NCI-H2081 (cell line): ENCODE data around the gene MAPRE2.
"Not testable (repeated sequence)": the region's sequence is repeated elsewhere in the genome, so short reads cannot be mapped to it uniquely, and the experiment has no call there.

Experiments
- DNase-seq, 2 experiments: peaks; one replicate each; lab custom pipeline; 2025; lab: John Stamatoyannopoulos, UW

MAPRE2 gene

DNA sequence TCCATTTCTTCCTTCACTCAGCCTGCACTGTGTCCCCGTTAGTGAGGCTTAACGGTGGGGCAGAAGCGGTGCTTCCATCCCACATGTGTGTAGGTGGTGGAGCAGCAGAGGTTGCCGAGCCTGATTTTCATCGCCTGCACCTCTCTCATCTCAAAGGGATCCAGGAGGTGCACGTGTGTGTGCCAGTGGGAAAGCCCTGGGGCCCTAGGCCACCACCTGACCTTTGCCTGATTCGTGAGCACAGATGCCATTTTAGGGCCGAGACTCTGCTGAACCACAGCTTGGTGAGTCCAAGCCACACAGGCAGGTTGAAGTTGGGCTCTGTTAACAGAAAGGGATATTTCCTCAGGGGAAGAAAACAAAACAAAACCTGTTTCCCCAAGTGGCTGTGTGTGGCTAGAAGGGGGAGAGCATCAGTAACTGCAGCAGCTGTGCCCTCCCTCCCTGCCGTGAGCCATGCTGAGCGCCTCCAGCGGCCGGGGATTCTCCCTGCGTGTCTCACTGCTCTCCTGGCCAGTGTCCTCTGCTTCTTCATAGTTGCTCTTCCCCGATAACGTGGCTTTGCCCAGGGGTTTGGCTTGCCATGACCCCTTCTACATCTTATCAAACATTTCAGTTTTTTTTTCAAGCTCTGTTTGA, 81.5 kb downstream of the MAPRE2 start:
- peak; percentile 65 to 71 for DNase-seq

DNA sequence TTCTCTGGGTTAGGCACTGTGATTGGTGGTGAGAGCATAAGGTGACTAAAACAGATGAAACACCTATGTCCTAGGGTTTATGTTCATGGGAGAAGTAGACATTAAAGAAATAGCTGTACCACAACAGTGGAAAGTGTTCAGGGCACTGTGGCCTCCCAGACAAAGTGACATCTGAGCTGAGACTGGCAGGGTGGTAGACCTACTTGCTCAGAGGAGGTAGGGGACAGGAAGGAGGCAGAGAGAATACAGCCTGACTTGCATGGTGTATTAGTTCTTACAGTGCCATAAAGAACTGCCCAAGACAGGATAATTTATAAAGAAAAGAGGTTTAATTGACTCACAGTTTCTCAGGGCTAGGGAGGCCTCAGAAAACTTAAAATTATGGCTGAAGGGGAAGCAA, 82.6 kb downstream of the MAPRE2 start:
- DNase-seq: no peak

DNA sequence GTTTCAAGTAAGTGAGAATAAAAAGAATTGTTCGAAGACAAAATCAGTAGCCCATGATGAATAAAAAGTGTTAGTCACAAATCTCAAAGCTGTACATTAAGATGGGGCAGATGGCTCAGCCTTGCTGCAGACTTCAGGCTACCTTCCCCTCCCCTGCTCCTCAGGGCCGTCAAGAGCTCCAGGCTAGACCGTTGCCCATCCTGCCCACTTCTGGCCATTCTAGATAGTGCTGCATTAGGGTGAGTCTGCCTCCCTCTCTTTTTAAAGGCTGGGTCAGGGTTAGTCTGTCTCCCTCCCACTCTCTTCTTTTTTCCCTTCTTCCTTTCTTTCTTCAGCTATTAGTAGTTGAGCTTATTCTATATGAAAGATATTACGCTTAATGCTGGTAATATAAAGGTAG, 86.0 kb downstream of the MAPRE2 start:
- no peak for DNase-seq

DNA sequence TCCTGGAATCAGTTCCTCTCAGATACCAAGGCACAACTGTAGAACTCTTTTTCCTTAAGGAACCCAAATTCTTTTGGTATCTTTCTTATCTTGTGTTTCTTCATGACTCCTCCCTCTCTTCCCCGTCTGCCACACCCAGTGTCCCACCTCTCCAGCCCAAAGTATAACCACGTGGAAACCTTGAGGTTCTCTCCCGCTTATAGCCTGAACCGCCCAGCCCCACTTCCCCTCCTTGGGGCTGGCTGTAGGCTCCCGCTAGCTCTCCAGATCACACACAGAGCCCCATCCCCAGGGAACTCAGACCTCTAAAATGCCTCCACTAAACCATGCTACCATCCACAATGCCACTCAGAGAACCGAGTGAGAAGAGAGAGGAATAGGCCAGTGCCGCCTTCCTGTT, 87.5 kb downstream of the MAPRE2 start:
- DNase-seq: no peak

DNA sequence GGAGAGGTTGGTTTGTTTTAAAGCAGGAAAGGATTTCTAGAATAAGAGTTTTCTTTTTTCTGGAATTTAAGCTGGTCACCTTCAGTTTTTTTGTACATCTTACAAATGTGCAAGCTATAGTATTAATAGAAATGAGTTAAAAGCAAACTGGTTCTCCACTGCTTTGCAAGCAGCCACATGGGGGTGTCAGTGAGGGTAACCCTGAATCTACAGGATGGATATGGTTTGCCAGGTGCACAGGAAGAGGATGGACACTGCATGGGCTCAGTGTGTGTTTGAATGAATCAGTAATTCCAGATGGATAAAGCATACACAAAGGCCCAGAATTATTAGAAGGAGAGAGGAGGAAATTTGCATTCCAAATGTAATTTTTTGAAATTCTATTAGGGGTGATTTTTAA, 89.0 kb downstream of the MAPRE2 start:
- DNase-seq: peak in 1 of 2 experiments; percentile 33

DNA sequence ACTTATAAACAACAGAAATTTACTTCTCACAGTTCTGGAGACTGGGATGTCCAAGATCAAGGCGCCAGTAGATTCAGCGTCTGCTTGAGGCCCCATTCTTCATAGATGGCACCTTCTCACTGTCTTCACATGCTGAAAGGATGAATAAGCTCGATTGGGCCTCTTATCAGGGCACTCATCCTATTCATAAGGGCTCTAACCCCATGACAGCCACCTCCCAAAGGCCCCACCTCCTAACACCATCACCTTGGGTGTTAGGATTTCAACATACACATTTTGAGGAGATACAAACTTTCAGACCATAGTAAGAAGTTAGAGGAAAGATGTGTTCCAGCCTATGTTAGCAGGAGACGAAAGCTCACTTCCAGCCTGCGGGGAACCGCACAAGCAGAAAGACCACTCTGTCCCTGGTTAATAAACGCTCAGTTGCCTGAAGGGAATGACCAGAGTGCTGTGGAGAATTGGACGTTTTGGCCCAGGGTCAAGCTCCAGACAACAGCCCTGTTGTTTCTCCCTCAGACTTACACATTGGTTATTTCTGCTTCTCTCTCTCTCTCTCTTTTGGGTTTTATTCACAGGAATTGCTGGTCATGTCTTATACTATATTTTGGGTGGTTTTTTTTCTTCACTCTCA, 90.3 kb downstream of the MAPRE2 start:
- DNase-seq: no peak

DNA sequence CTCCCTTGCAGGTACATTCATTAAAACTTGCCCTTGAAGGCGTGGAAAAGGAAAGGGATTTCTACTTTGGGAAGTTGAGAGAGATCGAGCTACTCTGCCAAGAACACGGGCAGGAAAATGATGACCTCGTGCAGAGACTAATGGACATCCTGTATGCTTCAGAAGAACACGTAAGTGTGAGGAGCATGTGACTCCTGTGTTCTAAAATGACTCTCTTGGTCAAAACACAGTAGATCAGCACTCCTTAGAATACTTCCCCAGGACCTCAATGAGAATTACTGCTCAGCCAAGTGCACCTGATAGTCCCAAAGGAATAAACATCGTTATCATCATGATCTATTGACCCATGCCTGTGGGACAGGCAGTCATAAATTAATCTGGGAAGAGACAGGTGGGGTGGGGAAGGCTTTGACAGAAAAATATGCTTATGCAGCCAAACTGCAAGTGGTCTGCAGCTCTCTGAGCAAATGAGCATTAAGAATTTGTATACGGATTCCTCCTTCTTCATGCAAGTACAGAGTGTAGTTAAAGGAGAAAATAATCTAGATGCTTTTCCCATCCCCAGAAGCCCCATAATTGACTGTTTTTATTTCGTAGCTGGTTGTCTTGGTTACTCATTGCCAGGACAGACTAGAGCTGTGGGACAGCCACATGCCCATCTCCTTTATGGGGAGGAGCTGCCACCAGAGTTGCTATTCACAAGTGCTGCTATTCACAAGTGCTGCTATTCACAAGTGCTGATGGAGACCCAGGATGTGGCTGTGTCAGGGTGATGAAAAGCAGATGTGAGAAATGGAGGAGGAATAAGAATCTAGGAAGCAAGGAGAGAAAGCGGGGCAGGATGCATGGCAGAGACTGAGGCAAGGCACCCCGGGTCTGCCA, 91.0 kb downstream of the MAPRE2 start:
- DNase-seq: no peak

DNA sequence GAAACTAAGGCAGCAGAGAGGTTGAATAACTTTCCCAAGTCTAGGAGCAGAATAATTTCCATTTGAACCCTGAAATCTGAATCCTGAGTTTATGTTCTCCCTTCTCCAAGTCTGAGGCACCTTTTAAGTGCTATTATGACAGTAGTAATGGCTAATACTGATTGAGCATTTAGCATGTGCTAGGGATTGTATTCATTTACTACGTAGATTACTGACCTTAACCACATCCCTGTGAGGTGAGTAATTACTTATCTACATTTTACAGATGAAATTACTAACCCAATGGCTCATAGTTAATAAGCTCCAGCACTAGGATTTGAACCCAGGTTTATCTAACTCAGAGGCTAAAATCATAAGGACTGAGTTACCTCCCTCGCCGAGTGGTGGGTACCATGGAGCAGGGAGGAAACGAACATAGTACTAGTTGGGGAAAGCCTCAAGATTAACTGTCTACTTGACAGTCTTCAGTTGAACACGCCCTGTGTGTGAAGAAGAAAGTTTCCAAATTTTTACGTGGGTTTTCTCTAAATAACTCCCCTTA, 93.0 kb downstream of the MAPRE2 start:
- DNase-seq: no peak

DNA sequence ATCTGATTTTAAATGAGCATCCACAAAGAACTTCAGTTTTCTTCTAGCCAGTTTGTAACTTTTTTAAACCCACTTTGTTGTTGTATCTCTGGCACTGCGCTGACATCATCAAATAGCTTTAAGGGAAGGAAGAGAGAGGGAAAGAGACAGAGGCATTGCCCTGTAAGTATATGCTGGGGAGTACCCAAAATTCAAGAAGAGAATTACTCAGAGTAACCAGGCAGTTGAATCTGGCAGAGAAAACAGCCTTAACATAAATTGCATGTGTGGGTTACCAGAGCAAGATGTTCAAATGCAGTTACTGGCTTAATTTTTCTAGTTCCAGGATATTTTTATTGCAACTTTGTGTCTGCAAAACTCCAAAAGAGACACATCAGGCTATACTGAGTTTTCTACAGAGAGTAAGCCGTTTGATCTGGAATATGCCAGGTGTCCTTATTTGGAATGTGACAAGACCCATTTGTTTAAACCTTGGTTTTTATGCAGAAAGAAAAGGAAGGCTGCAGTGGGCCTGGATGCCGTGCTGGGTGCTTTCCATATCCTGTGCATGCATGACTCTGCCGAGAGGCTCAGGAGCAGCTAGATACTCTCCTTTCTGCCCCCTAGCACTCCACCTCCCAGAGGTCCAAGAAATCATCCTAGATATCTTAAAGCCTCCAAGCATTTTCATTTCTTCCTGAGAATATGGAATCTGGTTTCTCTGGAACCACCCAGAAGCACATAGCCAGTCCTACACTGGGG, 93.7 kb downstream of the MAPRE2 start:
- DNase-seq: no peak

DNA sequence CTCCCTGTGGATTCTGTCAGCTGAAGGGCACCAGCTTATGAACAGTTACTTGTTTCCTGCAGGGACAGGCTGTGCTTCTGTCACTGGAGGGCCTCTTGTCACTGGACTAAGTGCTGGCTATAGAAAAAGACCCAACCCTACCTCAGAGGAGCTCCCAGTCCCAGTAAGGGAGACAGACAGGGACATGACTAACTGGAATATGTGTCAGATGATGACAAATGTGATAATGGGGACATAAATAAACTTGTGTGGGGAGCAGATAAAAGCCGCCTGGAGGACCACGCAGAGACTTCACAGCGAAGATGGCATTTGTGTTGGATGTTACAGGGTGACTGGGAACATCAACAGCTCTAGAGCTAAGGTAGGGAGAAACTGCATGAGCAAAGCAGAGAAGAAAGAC, 95.0 kb downstream of the MAPRE2 start:
- no peak for DNase-seq

DNA sequence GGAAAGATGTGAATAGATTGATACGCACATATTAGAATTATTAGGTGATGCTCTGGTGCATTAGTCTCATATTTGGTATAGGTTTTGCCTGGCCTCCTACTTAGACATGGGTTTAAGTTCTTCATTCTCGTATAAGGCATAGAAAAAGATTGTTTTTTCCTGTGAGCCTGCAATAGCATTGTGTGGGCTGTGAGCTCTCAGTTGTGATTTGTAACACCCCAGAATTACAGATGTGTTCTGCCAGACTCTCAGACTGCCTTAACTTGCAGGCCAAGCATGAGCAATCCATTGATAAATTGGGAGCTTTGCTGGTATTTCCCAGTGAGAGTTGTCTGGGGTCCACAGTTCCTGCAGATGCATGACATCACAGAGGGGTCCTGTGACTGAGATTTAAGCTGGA, 95.7 kb downstream of the MAPRE2 start:
- DNase-seq: no peak

DNA sequence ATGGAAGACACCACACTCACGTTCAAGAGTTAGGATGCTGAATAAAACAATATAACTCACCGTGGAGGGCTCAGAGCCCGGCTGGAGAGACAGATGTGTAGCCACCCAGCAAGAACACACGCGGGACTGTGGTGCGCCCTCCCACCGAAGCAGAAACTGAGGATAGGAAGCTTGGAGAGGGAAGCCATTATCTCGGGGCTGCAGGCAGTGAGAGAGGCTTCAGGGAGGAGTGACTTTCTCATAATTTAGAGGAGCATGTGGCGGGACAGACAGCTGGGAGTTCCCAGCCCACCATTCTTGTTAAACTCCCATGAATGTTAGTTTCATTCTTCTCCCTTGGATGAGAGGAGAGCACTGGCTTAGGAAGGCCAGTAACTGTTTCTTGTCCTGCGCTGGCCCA, 96.4 kb downstream of the MAPRE2 start:
- no peak for DNase-seq

DNA sequence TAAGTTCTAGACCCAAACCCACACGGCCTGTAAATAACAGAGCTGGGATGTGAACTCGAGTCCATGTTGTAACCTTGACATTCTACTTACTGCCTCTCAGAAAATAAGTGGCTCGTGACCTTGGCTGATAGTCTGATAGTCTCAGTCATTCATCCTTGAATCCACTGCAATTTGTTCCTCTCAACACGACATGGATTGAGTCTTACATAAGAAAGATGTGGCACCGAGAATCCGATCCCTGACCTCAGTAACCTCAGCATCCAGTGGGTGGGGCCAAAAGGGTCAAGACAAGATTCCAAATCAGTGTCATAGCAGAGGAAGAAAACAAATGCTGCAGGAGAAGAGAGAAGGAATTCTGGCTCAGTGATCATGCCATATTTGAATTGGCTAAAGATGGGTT, 97.6 kb downstream of the MAPRE2 start:
- no peak for DNase-seq

DNA sequence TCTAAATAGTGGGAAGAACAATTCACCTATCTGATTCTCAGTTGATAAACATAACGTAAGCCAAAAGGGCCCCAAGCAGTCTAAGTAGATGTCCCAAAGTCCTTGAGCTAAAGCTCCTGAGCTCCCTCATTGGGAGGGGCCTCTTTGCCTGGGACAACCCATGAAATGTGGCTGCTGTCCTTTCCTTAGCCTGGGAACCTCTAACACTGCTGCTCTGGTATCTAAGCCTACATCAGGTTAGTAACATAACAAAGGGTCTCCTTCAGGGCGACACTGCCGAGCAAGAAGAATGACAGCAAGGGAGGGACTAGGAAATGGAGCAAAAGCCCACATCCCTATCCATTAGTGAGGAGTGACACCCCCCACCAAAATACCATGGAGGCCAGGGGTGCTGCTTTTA, 98.3 kb downstream of the MAPRE2 start:
- no peak for DNase-seq

DNA sequence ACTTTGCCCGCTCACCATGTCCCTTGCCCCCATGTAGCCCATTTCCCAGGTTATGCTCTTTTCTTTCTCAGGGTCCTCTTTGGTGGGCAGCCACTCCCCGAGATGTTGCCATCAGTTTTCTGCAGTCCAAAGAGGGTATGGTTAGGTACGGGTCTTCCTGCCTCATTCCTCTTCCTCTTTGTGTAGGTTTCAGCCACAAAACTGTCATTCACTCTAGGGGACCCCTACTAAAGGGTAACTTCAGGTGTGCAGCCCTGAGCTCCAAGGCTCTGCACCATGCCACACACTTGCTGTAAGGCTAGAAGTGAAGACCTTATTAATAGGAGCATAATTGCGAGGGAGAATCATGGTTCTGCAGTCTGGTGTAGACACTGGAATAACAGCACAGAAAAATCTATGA, 99.9 kb downstream of the MAPRE2 start:
- no peak for DNase-seq

DNA sequence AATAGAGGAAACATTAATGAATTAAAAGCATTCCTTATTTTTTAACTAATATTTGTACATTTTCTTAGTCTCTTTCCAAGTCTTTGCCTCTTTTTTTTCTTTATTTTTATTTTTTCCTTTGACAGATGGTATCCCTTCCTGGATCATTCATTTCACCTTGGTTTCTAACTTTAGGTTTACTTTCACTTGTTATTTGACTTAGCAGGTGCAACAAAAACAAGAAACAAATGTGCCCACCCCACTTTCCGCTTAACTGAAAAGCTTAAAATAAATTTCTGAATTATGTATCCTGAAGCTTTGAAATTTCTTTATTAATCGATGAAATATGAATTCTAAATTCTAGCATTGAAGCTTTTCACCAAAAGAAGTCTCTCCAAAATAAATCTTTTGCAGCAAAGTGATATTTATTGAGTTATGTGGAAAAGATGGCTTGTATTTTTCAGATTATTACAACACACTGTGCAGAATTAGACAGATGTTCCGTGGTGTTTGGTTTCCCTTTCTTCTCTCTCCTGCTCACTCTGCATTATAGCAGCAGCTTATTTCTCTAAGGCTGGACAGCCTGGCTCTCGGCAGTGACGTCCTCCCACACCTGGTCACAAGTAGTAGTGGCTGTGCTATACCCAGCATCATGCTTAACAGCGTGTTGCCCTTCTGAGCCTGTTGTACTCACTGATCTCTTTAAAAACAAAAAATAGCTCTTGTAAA, 100.5 kb downstream of the MAPRE2 start:
- DNase-seq: no peak

DNA sequence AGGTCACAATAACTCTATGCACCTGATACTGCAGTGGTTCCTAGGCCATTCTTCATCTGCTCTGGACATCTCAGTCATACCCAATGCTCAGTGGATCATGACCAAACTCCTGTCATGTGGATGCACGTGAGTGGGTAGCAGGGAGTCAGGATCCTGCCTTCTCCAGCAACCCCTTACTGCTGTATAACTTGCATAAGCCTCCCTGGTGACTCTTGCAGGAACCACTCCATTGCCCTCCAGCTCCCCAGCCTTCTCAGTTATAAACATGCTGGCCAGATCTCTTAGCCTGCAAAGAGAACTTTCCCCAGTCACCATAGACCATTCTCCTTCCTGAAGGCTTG, 101.0 kb downstream of the MAPRE2 start:
- DNase-seq: no peak

DNA sequence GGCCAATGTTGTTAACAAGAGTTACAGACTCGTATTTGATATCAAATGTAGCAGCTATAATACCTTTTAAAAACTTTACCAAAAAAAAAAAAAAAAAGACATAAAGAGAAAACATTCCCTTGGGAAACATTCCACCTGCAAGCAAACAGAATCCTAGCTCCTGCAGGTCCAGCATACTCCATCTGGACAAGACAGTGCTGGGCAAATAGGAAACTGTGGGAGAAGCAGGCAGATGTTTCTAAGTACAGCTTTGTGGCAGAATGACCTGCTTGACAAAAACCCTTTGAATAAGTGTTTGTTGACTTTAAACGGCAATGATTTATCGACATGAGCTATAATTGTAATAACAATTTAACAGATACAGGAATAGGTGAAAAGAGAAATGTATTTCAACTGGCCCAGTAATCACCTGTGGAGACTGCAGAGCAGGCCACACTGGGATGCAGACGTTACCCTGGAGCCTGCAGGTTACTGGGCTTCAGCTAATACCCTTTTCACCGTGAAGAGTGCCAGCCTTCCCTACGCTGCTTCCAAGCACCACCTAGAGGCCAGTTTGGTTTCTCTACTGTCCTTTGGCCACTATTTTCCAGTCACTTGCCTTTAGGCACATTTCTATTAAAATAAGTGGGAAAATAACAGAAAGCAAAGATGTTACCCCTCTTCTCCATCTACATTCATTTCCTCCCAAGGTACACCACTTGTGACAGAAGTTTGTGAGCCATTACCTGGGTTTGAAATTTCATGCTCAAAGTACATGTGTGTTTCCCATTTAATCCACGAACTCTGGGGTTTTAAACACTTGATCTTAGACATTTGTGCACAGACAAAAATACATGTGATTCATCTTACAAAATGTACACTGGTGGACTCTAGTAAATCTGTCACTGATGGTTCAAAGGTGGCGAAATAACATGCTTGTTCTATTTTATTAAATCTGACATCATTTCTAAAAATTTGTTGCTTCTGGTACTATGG, 102.7 kb downstream of the MAPRE2 start:
- DNase-seq: peak; percentile 80 to 92

DNA sequence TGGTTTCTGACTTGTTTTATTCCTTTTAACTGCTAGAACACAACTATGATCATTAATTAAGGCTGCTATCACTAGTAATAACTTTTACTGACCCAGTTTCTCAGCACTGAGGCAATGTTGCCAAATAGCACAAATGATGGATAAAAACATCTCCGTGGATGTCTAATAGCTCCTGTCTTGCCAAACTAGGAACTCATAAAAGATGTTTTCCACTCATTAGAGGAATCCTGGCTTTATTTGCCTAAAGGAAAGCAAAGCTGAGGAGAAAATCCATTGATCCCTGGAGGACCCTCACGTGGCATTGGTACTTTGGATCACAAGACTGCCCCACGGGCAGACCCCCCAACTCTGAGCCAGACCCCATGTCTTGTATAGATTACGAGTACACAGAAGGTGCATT, 103.5 kb downstream of the MAPRE2 start:
- no peak for DNase-seq

DNA sequence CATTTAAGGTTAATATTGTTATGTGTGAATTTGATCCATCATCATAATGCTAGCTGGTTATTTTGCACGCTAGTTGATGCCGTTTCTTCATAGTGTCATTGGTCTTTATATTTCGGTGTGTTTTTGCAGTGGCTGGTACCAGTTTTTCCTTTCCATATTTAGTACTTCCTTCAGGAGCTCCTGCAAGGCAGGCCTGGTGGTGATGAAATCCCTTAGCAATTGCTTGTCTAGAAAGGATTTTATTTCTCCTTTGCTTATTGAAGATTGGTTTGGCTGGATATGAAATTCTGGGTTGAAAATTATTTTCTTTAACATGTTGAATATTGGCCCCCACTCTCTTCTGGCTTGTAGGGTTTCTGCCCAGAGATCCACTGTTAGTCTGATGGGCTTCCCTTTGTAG, 109.0 kb downstream of the MAPRE2 start:
- DNase-seq: not testable (repeated sequence)
